Caco-2 (cell line): ENCODE data around the gene TNS3. TPM values are rescaled to one million over a fixed set of nuclear protein-coding genes. Genes with fewer than 3 reads are reported as not detected.

Experiments used
- BruUV-seq: library from RNA; stranded (reverse); fragments of 400-500 nt; replicated peaks from 2 replicates; lab custom pipeline; 2021; lab: Mats Ljungman, UMichigan
- CTCF ChIA-PET: fragments of 300-600 bp; sonication (Branson Sonifier 250); formaldehyde crosslinking; loops from one replicate; lab custom pipeline; 2022; ENCODE audit warnings: antibody characterized with exemption; lab: Charles Lee
- POLR2A ChIA-PET: fragments of 300-600 bp; sonication (Branson Sonifier 250); formaldehyde crosslinking; loops from one replicate; lab custom pipeline; 2022; ENCODE audit warnings: antibody characterized with exemption; lab: Charles Lee
- DNase-seq, 2 experiments: peaks; one replicate each; pipeline versions ENCODE4 v3.0.0 to v3.0.0-alpha.2; 2020 to 2022
- H3K27me3 ChIP-seq: replicated peaks from 2 replicates; pipeline ENCODE4 v1.6.0; 2011; ENCODE audit warnings: low read length; ENCODE audit not compliant: control insufficient read depth, insufficient read depth
- H3K36me3 ChIP-seq: 2 replicates; pipeline ENCODE4 v1.5.1; 2011; ENCODE audit warnings: low read length; ENCODE audit not compliant: control insufficient read depth, insufficient read depth
- H3K4me1 ChIP-seq: fragments of 250-450 bp; sonication (Bioruptor Pico); 2 replicates; pipeline ENCODE4 v1.5.1; 2020; ENCODE audit warnings: mild to moderate bottlenecking
- H3K4me3 ChIP-seq: 2 replicates; pipeline ENCODE4 v1.5.1; 2011; ENCODE audit warnings: low read depth, mild to moderate bottlenecking, control low read depth, low read length
- H3K9me3 ChIP-seq: fragments of 250-450 bp; sonication (Bioruptor Pico); 2 replicates; pipeline ENCODE4 v1.5.1; 2020; ENCODE audit warnings: mild to moderate bottlenecking, moderate library complexity
- H3K27ac Mint-ChIP-seq: one replicate; pipeline ENCODE4 v1.8.0; 2022; ENCODE audit warnings: mixed read lengths; ENCODE audit not compliant: unreplicated experiment
- H3K27me3 Mint-ChIP-seq: one replicate; pipeline ENCODE4 v1.8.0; 2022; ENCODE audit warnings: mixed read lengths; ENCODE audit not compliant: insufficient read depth, unreplicated experiment
- H3K36me3 Mint-ChIP-seq: one replicate; pipeline ENCODE4 v1.8.0; 2022; ENCODE audit warnings: mild to moderate bottlenecking, mixed read lengths; ENCODE audit not compliant: insufficient read depth, unreplicated experiment
- H3K4me1 Mint-ChIP-seq: one replicate; pipeline ENCODE4 v1.8.0; 2022; ENCODE audit warnings: low read depth, mixed read lengths; ENCODE audit not compliant: unreplicated experiment
- H3K4me3 Mint-ChIP-seq: one replicate; pipeline ENCODE4 v1.8.0; 2022; ENCODE audit warnings: mild to moderate bottlenecking, moderate library complexity, mixed read lengths; ENCODE audit not compliant: unreplicated experiment
- H3K9me3 Mint-ChIP-seq: one replicate; pipeline ENCODE4 v1.8.0; 2022; ENCODE audit warnings: mixed read lengths; ENCODE audit not compliant: unreplicated experiment
- CTCF ChIP-seq, 2 experiments: fragments of 200-600 bp in 1 of 2; IDR thresholded peaks; 1 replicate in 1 of 2; 2 replicates in 1 of 2; pipeline versions ENCODE4 v1.5.1 to v1.8.0; 2011 to 2022; ENCODE audit warnings: antibody characterized with exemption in 1 of 2, control low read depth in 1 of 2, inconsistent platforms in 1 of 2, low read depth in 1 of 2, low read length in 1 of 2, mild to moderate bottlenecking in 1 of 2, moderate library complexity in 1 of 2; ENCODE audit not compliant: insufficient read depth in 1 of 2, severe bottlenecking in 1 of 2, unreplicated experiment in 1 of 2
- intact Hi-C: fragments of 100-400 bp; cut with micrococcal nuclease; formaldehyde crosslinking; loops from one replicate; pipeline ENCODE4 v1.10.0; 2022; ENCODE audit not compliant: unreplicated experiment
- total RNA-seq: library from RNA; stranded (reverse); gene quantifications from 2 replicates; pipeline ENCODE4 v1.2.3, GENCODE V29; 2022

The TNS3 gene
- total RNA-seq, 1 experiment from 2014 or later: 263 TPM

- no peak for TF ChIP-seq CTCF (IDR thresholded peaks at IDR 0.05; ENCODE audit: insufficient read depth in 1 of 2, low read depth in 1 of 2, low read length in 1 of 2, severe bottlenecking in 1 of 2, unreplicated experiment in 1 of 2)
- no peaks in the 10 kb centered on the region for H3K27me3 ChIP-seq
- POLR2A ChIA-PET: no interaction called here
- peaks cover 97% of the 10 kb centered on the region for H3K36me3 Mint-ChIP-seq
- no TSS peak for BruUV-seq
- peak in 1 of 2 experiments; percentile 19 for DNase-seq
- peaks cover 28% of the 10 kb centered on the region for H3K4me1 Mint-ChIP-seq
- H3K36me3 ChIP-seq: peaks cover 5% of the 10 kb centered on the region
- no peaks in the 10 kb centered on the region for H3K9me3 ChIP-seq
- CTCF ChIA-PET: no interaction called here
- no peak overlapping the region for H3K4me3 Mint-ChIP-seq
- H3K27me3 Mint-ChIP-seq: no peaks in the 10 kb centered on the region
- intact Hi-C loops: no loop called here
- H3K27ac Mint-ChIP-seq: no peak overlapping the region
- H3K4me3 ChIP-seq: no peak overlapping the region
- 0 out of 2 replicates have a peak, but pooled peaks cover under 1% of the 10 kb centered on the region for H3K4me1 ChIP-seq
- H3K9me3 Mint-ChIP-seq: no peaks in the 10 kb centered on the region
Measured at GRCh38 chr7:47391726-47392125, 190.2 kb downstream of the TNS3 start.

GRCh38 chr7:47390914-47391313 lies 191.0 kb downstream of the TNS3 start:
- DNase-seq: peak in 1 of 2 experiments; percentile 29
- H3K27ac Mint-ChIP-seq: peak overlapping the region; percentile 6
- ChIA-PET POLR2A (no interaction called here), CTCF (no interaction called here)
- peaks cover 8% of the 10 kb centered on the region; the same call in 1 of the 2 replicates for H3K4me1 ChIP-seq
- H3K27me3 ChIP-seq: no peaks in the 10 kb centered on the region
- TF ChIP-seq CTCF (IDR thresholded peaks at IDR 0.05; ENCODE audit: insufficient read depth in 1 of 2, low read depth in 1 of 2, low read length in 1 of 2, severe bottlenecking in 1 of 2, unreplicated experiment in 1 of 2): no peak
- H3K4me3 Mint-ChIP-seq: no peak overlapping the region
- H3K27me3 Mint-ChIP-seq: no peaks in the 10 kb centered on the region
- peaks cover 5% of the 10 kb centered on the region for H3K36me3 ChIP-seq
- BruUV-seq: no TSS peak
- H3K9me3 Mint-ChIP-seq: no peaks in the 10 kb centered on the region
- peaks cover 97% of the 10 kb centered on the region for H3K36me3 Mint-ChIP-seq
- no peaks in the 10 kb centered on the region for H3K9me3 ChIP-seq
- intact Hi-C loops: no loop called here
- H3K4me1 Mint-ChIP-seq: peaks cover 36% of the 10 kb centered on the region
- no peak overlapping the region for H3K4me3 ChIP-seq

- Mint-ChIP-seq H3K4me3 (no peak overlapping the region), H3K4me1 (peaks cover 41% of the 10 kb centered on the region), H3K36me3 (peaks cover 97% of the 10 kb centered on the region), H3K9me3 (no peaks in the 10 kb centered on the region), H3K27me3 (no peaks in the 10 kb centered on the region), H3K27ac (peak overlapping the region; percentile 6)
- TF ChIP-seq CTCF (IDR thresholded peaks at IDR 0.05; ENCODE audit: insufficient read depth in 1 of 2, low read depth in 1 of 2, low read length in 1 of 2, severe bottlenecking in 1 of 2, unreplicated experiment in 1 of 2): no peak
- no peaks in the 10 kb centered on the region for H3K27me3 ChIP-seq
- no TSS peak for BruUV-seq
- peaks cover 17% of the 10 kb centered on the region for H3K4me1 ChIP-seq
- peak in 1 of 2 experiments; percentile 24 for DNase-seq
- H3K4me3 ChIP-seq: no peak overlapping the region
- H3K9me3 ChIP-seq: no peaks in the 10 kb centered on the region
- intact Hi-C loops: loop anchor here (10.0 kb wide), 1 partner anchor 125 kb away; no protein-coding TSS in a partner anchor
- peaks cover 7% of the 10 kb centered on the region for H3K36me3 ChIP-seq
- ChIA-PET CTCF (no interaction called here), POLR2A (no interaction called here)
Measured at GRCh38 chr7:47389923-47390630, 191.8 kb downstream of the TNS3 start.
